ENCODE results near the gene PCBP3.
A peak's percentile ranks its signal among the peaks of the same experiment; 100 is the strongest.

The PCBP3 gene

DNA sequence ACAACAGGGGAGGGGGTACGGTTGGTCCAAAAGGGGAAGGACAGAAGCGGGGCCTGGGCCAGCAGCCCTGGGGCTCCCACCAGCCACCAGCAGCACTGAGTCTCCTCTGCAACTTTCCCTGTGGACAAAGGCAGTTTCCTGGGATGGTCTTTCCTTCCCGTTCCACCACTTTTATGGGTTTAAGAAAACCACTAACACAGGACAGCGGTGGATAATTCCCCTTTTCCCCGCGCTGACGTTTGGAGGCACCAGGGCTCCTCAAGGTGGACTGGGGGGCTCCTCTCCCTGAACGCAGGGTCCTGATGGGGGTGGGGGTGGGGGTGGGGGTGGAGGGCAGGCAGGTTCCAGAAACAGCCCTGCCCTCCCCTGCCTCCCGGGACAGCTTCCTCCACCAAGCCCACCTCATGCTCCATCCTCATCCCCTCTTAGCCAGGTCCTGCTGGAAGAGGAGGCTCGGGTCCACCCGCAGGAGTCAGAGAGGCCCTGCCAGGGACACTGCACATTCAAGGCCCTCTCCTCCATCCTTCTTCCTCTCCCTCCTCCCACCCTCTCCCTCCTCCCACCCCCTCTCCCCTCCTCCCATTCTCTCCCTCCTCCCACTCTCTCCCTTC is 333.3 kb downstream of the PCBP3 start:
- DNase-seq (ENCODE audit: low read depth), result no peak
- H3K4me3 ChIP-seq (ENCODE audit: low read length), result no peak overlapping the region
- TF ChIP-seq, protein P1, sequence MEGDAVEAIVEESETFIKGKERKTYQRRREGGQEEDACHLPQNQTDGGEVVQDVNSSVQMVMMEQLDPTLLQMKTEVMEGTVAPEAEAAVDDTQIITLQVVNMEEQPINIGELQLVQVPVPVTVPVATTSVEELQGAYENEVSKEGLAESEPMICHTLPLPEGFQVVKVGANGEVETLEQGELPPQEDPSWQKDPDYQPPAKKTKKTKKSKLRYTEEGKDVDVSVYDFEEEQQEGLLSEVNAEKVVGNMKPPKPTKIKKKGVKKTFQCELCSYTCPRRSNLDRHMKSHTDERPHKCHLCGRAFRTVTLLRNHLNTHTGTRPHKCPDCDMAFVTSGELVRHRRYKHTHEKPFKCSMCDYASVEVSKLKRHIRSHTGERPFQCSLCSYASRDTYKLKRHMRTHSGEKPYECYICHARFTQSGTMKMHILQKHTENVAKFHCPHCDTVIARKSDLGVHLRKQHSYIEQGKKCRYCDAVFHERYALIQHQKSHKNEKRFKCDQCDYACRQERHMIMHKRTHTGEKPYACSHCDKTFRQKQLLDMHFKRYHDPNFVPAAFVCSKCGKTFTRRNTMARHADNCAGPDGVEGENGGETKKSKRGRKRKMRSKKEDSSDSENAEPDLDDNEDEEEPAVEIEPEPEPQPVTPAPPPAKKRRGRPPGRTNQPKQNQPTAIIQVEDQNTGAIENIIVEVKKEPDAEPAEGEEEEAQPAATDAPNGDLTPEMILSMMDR (conservative IDR thresholded peaks at IDR 0.05; ENCODE audit: low read depth, low read length), result no peak

DNA sequence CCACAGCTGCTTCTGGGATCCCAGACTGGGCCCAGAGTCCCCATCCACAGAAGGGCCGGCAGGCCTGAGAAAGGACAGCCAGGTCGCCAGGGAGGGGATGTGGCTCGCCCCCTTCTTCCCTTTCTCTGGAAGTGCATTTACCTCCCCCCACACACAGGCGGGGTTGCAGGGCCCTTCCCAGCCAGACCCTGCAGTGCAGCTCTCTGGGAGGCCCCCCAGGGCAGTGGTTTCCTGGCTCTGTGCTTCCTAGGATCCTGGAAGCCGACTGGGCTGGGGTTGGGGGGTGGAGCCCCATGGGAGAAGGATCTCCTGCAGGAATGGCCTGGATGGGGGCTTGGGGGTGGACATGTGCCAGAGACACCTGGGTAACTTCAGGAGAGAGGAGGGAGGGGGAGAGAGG is 333.9 kb downstream of the PCBP3 start:
- no peak for DNase-seq (ENCODE audit: low read depth)
- TF ChIP-seq, protein P1 (conservative IDR thresholded peaks at IDR 0.05; ENCODE audit: low read depth, low read length), result no peak
- no peak overlapping the region for H3K4me3 ChIP-seq (ENCODE audit: low read length)

DNA sequence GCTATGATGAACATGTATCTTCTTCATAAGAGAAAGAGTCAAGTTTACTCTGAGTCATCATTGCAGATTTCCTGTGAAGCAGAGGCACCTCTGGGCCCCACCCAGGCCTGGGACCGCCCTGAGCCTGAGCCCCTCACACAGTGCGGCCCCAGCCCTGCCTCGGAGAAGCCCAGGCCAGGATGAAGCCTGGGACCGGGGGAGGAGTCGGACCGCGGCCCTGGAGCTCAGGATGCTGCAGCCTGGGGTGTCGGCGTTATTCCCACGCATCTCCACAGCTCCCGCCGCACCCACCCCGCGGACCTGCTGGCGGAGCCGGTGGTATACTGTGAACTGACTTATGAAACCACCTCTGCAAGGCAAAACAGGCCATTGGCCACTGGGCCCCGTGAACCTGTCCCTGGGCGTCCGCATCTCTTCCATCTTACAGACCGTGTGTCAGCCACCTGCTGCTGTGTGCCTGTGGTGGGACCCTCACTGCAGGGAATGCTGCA is 335.7 kb downstream of the PCBP3 start:
- no peak for DNase-seq (ENCODE audit: low read depth)
- TF ChIP-seq, protein P1 (conservative IDR thresholded peaks at IDR 0.05; ENCODE audit: low read depth, low read length), result no peak
- H3K4me3 ChIP-seq (ENCODE audit: low read length), result no peak overlapping the region

DNA sequence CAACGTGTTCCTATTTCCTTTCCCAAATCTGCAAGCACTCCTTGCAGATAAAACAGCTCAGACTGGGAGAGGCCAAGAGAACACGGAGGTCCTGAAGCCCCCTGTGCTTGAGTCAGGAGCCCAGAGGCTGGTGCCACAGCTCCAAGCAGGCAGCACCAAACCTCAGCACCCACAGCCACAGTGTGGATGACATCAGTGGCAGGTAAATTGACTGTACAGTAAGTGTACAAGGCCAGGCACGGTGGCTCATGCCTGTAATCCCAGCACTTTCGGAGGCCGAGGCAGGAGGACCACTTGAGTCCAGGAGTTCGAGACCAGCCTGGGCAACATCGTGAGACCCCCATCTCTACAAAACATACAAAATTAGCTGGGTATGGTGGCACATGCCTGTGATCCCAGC is 336.1 kb downstream of the PCBP3 start:
- no peak overlapping the region for H3K4me3 ChIP-seq (ENCODE audit: low read length)
- TF ChIP-seq, protein P1 (conservative IDR thresholded peaks at IDR 0.05; ENCODE audit: low read depth, low read length), result no peak
- no peak for DNase-seq (ENCODE audit: low read depth)

DNA sequence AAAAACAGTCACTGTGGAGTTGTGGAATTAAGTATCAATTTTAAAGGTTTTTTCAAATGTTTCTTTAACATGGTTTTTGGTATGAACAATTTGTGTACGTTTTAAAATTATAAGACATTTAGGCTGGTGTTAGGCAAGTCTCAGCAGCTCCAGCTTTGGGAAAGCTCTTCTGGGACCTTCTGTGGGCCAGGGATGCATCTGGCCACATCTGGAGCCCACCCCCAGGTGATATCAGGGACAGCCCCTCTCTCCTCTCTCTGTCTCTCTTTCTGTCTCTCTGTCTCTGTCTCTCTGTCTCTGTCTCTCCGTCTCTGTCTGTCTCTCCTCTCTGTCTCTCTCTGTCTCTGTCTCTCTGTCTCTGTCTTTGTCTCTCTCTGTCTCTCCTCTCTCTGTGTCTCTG is 336.7 kb downstream of the PCBP3 start:
- TF ChIP-seq, protein P1 (conservative IDR thresholded peaks at IDR 0.05; ENCODE audit: low read depth, low read length), result no peak
- DNase-seq (ENCODE audit: low read depth), result no peak
- H3K4me3 ChIP-seq (ENCODE audit: low read length), result no peak overlapping the region

DNA sequence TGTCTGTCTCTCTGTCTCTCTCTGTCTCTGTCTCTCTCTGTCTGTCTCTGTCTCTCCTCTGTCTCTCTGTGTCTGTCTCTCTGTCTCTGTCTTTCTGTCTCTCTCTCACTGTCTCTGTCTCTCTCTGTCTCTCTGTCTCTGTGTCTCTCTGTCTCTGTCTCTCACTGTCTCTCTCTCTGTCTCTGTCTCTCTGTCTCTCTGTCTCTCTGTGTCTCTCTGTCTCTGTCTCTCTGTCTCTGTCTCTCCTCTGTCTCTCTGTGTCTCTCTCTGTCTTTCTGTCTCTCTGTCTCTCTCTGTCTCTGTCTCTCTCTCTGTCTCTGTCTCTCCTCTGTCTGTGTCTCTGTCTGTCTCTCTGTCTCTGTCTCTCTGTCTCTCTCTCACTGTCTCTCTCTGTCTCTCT is 337.2 kb downstream of the PCBP3 start:
- TF ChIP-seq, protein P1 (conservative IDR thresholded peaks at IDR 0.05; ENCODE audit: low read depth, low read length), result no peak
- H3K4me3 ChIP-seq (ENCODE audit: low read length), result peak overlapping the region; percentile 42
- no peak for DNase-seq (ENCODE audit: low read depth)

All from retinal pigment epithelial cell (primary cell).